GM21360 (cell line): ENCODE results near the gene SP2.

Experiments
- ATAC-seq: cut with Tn5 transposase; IDR thresholded peaks from one replicate; pipeline ENCODE4 v1.9.1; 2021; ENCODE audit warnings: mild to moderate bottlenecking, moderate library complexity; ENCODE audit not compliant: unreplicated experiment

Gene SP2

DNA sequence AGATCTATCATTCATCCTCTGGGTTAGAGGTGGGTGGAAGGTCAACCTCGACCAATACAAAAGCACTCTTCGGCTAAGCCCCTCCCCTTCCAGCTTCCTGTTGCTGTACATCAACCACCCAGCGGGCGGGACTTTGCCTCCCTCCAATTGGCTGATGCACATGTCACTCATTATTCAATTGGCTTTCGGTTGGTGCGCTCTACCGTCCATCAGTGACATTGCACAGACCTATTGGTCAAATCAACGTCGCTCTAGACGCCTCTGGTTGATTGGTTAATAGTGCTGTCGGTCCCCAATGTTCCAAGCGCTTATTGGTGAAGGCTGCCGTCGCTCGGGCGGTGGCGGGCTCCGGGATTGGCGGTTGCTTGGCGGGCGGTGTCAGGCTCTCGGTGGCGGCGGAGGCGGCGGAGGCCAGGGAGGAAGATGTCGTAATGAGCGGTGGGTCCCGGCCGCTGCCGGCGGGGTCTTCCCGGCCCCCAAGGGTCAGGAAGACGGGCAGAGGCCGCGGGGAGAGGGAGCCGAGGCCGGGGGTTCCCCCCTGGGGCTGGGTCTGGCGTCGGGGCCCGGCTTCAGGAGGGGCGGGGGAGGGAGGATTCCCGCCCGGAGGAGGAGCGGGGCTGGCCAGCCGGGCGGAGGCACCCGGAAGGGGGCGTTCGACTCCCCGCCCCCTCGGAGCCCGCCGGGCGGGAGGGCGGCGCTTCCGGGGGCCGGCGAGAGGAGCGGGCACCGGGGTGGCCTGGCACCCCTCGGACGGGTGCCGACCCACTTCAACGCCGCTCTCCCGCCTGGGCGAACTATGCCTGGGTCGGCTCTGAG, at the start of gene SP2:
SP2 (plus strand) TSS at position 381 of the 816 bp plus-strand sequence; CDS start at position 432, 51 bp downstream.
- ATAC-seq, result peak; percentile 85

- no peak for ATAC-seq
These were observed 49.2 kb upstream of the SP2 start for GRCh38 chr17:47846716-47847340.

GRCh38 chr17:47847341-47848197, 48.5 kb upstream of the SP2 start:
- ATAC-seq, result no peak

- ATAC-seq, result no peak
These were observed 47.9 kb upstream of the SP2 start for GRCh38 chr17:47848198-47848513.

GRCh38 chr17:47850373-47850691, 45.7 kb upstream of the SP2 start:
- ATAC-seq, result no peak

GRCh38 chr17:47850692-47851573, 45.1 kb upstream of the SP2 start, which contains the start of gene SP6:
SP6 (minus strand) TSS chr17:47851163; CDS start chr17:47848429, 2,734 bp downstream.
- no peak for ATAC-seq

- no peak for ATAC-seq
These were observed 44.3 kb upstream of the SP2 start for GRCh38 chr17:47851764-47852112.

- no peak for ATAC-seq
These were observed 43.7 kb upstream of the SP2 start for GRCh38 chr17:47852113-47852949.

DNA sequence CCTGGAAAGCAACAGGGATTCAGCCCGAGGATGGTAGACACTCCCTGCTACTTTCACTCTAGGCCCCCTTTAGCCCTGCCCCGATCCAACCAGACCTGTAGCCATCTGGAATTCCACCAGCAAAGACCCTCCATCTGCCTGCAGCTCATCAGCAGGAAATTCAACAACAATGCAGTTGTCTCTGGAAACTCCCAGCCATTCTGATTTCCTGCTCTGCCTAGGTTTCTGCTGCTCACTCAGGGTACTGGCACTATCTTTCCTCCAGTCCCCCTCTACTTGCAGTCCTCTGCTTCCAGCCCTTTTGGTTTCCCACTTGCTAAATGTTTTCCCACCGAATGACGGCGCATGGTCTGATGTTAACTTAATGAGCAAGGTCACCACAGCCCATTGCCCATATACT, 42.4 kb upstream of the SP2 start:
- no peak for ATAC-seq

- ATAC-seq, result no peak
These were observed 40.3 kb upstream of the SP2 start for GRCh38 chr17:47855737-47856136.

DNA sequence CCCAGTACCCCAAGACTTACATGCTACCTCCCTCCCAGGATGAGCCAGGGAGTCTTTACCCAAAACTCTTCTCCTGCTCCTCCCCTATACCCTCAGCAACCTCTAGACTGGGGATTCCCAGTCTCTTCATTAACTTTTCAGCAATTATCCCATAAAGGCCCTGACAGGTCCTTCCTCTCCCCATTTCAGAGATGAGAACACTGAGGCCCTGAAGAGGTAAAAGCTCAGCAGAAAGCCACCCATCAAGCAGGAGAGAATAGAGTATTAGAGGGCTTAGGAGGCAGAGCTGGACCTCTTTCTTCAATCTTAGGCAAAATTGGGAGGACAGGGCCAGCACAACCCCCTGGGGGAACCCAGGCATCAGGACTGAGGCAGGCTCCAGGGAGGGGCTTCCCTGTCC, 39.2 kb upstream of the SP2 start:
- no peak for ATAC-seq

- ATAC-seq, result no peak
These were observed 38.2 kb upstream of the SP2 start for GRCh38 chr17:47857551-47858455.

GRCh38 chr17:47860386-47860785, 35.6 kb upstream of the SP2 start:
- no peak for ATAC-seq

DNA sequence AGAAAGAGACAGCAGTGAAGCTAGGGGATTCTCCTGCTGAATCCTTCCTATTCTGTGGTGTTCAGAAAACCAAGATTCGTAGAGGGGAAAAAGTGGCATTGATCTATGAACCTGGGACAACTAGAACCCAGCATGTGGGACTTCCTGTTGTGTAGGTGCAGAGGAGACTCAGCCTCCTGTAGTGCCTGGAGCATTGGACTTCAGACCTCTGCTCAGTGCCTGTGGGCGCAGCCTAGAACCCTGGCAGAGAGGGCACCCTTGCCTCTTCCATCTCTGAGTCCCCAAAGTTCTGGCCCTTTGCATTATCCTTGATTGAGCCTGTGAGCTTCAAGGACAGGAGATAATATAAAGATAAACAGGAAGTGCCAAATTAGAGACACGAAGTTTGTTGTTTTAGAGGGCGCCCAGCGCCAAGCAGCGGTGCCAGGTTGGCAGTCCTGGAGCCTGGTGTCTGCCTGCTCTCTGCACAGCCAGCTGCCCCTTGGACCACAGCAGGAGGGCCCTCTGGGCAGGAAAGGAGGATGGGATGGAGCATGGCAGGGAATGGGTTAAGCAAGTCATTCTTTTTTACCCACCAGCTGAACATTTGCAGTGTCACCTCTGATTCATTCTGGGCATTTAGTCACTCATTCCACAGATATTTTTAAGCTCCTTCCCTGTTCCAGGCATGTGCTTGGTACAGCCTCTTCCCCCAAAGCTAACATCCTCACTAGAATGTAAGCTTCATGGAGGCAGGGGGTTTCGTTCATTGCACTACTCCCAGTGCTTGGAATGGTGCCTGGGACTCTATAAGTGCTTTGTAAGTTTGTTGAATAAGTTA, 33.2 kb upstream of the SP2 start:
- no peak for ATAC-seq

- ATAC-seq, result no peak
These were observed 31.2 kb upstream of the SP2 start for GRCh38 chr17:47864791-47865216.

DNA sequence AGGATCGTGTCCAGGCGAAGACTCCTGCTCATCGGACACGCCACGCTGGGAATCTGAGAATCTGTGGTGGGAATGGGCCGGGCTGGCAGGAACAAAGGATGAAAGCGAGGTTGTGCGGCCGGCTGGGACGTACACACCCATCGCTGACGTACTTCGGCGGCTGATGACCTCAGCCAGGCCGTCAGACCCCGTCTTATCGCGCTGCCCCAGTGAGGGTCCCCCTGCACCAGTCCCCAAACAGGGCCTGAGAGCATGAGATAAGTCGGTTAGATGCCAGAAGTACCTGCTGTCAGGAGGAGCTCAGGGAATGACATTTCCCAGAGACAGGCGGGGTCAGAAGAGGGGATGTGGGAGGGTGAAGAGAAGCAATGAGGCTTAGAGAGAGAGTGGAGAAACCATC, 29.1 kb upstream of the SP2 start:
- ATAC-seq, result no peak

GRCh38 chr17:47867813-47868533, 28.1 kb upstream of the SP2 start:
- no peak for ATAC-seq
